Cardiac fibroblast (primary cell): Measurements from ENCODE around the gene OSBPL2.

Experiments
- DNase-seq, 2 donors: peaks; one replicate each; pipeline versions ENCODE4 v3.0.0 to v3.0.0-alpha.2; 2010; ENCODE audit warnings: low read depth in 2 of 2
- H3K4me3 ChIP-seq, 2 donors: replicated peaks in 1 of 2; 1 replicate in 1 of 2; 2 replicates in 1 of 2; pipeline ENCODE4 v1.5.1; 2011; ENCODE audit warnings: low read depth in 2 of 2, low read length in 2 of 2, mild to moderate bottlenecking in 2 of 2, moderate library complexity in 1 of 2
- TF ChIP-seq, protein P1 (sequence below): IDR thresholded peaks from one replicate; pipeline ENCODE4 v1.5.1; 2011; ENCODE audit warnings: low read depth, mild to moderate bottlenecking, low read length, inconsistent platforms

Gene OSBPL2

GRCh38 chr20:62281161-62281933 is 43.0 kb downstream of the OSBPL2 start:
- no peak for DNase-seq

DNA sequence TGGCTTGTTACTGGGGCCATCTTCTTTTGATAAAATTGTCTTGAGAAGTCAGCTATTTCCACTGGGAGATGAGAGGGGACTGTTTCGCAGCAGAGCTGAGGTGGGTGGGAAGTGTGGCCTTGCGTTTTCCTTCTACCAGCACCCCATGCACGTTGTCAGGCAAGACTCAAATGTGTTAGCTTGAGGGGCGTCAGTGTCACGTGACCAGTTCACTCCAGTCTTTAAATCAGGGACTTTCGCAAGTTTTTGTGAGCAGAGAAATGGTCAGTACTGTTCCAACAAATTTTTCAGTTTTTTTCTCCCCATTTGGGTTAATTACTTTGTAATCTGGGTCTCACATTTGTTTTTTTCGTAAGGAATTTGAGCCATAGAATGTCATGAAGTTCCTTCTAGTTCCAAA is 43.8 kb downstream of the OSBPL2 start:
- TF ChIP-seq, protein P1, sequence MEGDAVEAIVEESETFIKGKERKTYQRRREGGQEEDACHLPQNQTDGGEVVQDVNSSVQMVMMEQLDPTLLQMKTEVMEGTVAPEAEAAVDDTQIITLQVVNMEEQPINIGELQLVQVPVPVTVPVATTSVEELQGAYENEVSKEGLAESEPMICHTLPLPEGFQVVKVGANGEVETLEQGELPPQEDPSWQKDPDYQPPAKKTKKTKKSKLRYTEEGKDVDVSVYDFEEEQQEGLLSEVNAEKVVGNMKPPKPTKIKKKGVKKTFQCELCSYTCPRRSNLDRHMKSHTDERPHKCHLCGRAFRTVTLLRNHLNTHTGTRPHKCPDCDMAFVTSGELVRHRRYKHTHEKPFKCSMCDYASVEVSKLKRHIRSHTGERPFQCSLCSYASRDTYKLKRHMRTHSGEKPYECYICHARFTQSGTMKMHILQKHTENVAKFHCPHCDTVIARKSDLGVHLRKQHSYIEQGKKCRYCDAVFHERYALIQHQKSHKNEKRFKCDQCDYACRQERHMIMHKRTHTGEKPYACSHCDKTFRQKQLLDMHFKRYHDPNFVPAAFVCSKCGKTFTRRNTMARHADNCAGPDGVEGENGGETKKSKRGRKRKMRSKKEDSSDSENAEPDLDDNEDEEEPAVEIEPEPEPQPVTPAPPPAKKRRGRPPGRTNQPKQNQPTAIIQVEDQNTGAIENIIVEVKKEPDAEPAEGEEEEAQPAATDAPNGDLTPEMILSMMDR: no peak
- no peak for DNase-seq
- no peak overlapping the region for H3K4me3 ChIP-seq

More at GRCh38 chr20:62281161-62281933, 43.0 kb downstream of the OSBPL2 start:
- H3K4me3 ChIP-seq: no peak overlapping the region
- TF ChIP-seq, protein P1: no peak

DNA sequence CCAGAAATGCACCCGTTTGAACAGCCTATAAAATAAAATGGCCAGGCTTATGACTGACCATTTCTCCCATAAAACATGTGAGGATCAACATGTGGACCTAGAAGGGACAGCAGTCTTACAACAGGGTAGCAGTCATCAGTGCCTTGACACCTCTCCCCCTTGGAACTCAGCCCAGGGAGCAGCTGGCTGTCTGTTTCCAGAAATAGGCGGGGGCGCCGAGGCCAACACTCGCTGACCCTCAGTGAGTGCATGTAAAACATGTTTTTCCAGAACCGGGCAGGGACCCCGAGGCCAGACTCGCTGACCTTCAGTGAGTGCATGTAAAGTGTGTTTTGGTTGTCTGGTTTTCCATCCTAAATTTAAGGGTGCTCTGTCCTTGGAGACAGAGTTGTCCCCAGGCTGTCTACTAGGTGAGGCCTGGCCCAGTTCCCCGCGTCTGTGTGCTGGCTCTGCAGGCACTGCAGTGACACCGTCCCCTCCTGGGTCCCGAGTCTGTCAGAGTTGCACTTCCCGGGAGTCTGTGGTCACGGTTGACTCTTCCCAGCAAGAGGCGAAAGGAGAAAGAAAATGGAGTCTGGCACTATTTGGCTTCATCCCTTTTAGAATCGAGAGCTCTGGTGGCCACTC is 44.7 kb downstream of the OSBPL2 start:
- H3K4me3 ChIP-seq: no peak overlapping the region
- TF ChIP-seq, protein P1: no peak
- DNase-seq: no peak

GRCh38 chr20:62284448-62284847 is 46.1 kb downstream of the OSBPL2 start:
- DNase-seq: no peak
- no peak overlapping the region for H3K4me3 ChIP-seq

DNA sequence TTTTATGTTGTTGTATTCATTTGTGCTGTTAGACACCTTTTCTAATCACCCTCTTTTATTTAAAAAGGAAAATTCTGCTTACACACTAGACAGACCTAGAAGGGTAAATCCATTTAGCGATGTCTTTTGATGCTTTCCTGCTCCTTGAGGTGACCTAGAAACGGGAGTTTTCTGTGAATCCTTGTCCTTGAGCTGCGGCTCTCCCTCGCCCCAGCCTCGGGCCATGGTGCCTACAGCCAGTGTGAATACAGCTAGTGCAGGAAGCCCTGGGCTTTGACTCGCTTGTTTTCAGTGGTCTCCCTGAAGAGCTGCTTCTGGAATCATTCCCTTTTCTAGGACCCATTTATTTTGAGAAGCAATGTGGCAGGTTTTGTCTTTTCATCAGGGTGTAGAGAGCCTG is 46.8 kb downstream of the OSBPL2 start:
- TF ChIP-seq, protein P1: no peak
- H3K4me3 ChIP-seq: no peak overlapping the region
- no peak for DNase-seq

More at GRCh38 chr20:62284448-62284847, 46.1 kb downstream of the OSBPL2 start:
- TF ChIP-seq, protein P1: no peak

- DNase-seq: no peak
- TF ChIP-seq, protein P1: no peak
- H3K4me3 ChIP-seq: no peak overlapping the region
These were observed 47.4 kb downstream of the OSBPL2 start for GRCh38 chr20:62285722-62286121.
